Naive B cell (primary cell): ENCODE results near the gene PIP4K2A. TPM values are rescaled to one million over a fixed set of nuclear protein-coding genes. Genes with fewer than 3 reads are reported as not detected.
A peak's percentile ranks its signal among the peaks of the same experiment; 100 is the strongest.

Experiments used
- ATAC-seq, 2 donors: fragments of 150-1000 bp; cut with Tn5 transposase; 2 replicates each; pipeline ENCODE4 v1.10.0; 2021; ENCODE audit warnings: low read depth in 2 of 2, mild to moderate bottlenecking in 2 of 2, moderate library complexity in 2 of 2
- DNase-seq: peaks from one replicate; pipeline ENCODE4 v3.0.0; 2022
- H3K27ac Mint-ChIP-seq, 6 donors: one replicate each; pipeline ENCODE4 v1.8.0; 2020 to 2022; ENCODE audit warnings: mild to moderate bottlenecking in 6 of 6, mixed read lengths in 6 of 6, moderate library complexity in 5 of 6, inconsistent platforms in 2 of 6
- H3K27me3 Mint-ChIP-seq, 3 donors: one replicate each; pipeline ENCODE4 v1.8.0; 2021 to 2022; ENCODE audit warnings: mixed read lengths in 3 of 3, mild to moderate bottlenecking in 1 of 3
- H3K36me3 Mint-ChIP-seq, 2 donors: one replicate each; pipeline ENCODE4 v1.8.0; 2020 to 2022; ENCODE audit warnings: mixed read lengths in 2 of 2, inconsistent platforms in 1 of 2, mild to moderate bottlenecking in 1 of 2
- H3K4me1 Mint-ChIP-seq, 3 donors: one replicate each; pipeline ENCODE4 v1.8.0; 2020 to 2022; ENCODE audit warnings: mixed read lengths in 3 of 3, inconsistent platforms in 1 of 3, mild to moderate bottlenecking in 1 of 3, moderate library complexity in 1 of 3
- H3K4me3 Mint-ChIP-seq, 8 donors: one replicate each; pipeline ENCODE4 v1.8.0; 2020 to 2022; ENCODE audit warnings: mild to moderate bottlenecking in 8 of 8, mixed read lengths in 8 of 8, moderate library complexity in 8 of 8, inconsistent platforms in 2 of 8
- H3K9me3 Mint-ChIP-seq, 7 donors: one replicate each; pipeline ENCODE4 v1.8.0; 2020 to 2022; ENCODE audit warnings: mixed read lengths in 7 of 7, mild to moderate bottlenecking in 5 of 7, inconsistent platforms in 2 of 7, moderate library complexity in 1 of 7
- polyA plus RNA-seq, 6 donors: library from polyadenylated mRNA; unstranded; fragments of 300-500 nt; fragmentation: Illumina TruSeq; gene quantifications; one replicate each; pipeline ENCODE4 v1.2.3, GENCODE V29; 2021; ENCODE audit warnings: low read depth in 6 of 6

Gene PIP4K2A
- polyA plus RNA-seq, 6 donors from 2014 or later: 16.8 to 45.7 (median 26.3) TPM

DNA sequence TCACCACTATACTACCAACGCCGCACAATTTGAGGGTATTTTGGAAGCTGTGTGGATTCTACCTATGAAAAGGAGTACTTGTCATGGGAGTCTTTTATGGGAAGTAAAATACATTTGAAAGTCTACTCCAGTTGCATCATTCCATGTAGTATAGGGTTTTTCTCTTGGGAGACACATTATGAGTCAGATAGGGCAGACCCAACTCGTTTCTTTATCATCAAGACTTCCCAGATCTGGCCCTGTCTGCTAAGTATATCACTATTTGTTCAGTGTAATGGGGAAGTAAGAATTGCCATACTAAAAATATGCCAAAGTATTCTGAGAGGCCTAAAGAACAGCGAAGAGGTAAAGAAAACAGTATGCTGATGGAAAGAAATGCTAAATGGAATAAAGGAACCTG is 224.9 kb downstream of the PIP4K2A start:
- Mint-ChIP-seq H3K9me3 (peaks cover 0 to 2% (median 0%) of the 10 kb centered on the region in 7 donors), H3K36me3 (no peaks in the 10 kb centered on the region), H3K4me1 (peaks cover 12 to 24% (median 20%) of the 10 kb centered on the region in 3 donors), H3K27me3 (peaks cover 0 to 8% (median 0%) of the 10 kb centered on the region in 3 donors), H3K27ac (no peak overlapping the region), H3K4me3 (no peak overlapping the region)
- DNase-seq (no peak), ATAC-seq (peak in 1 of 2 donors; percentile 34)

DNA sequence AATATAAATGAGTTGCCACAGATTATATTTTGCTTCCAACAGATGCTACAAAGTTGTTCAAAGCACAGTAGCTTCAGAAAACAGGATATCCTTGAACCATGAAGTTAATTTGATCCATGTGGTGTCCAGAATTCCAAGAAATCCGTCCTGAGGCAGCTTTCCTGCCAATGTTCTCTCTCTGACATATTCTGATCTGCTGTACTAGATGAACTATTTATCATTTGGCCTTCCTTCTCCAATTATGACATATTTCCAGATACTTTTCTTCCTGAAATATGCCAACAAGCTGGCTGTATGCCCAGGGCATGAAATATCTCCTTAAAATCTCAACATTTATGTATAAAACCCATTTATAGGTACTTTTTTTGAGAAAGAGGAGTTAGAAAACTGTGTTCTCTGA is 227.9 kb downstream of the PIP4K2A start:
- Mint-ChIP-seq H3K36me3 (no peaks in the 10 kb centered on the region), H3K9me3 (no peaks in the 10 kb centered on the region), H3K4me1 (peaks cover 2 to 27% (median 19%) of the 10 kb centered on the region in 3 donors), H3K27ac (no peak overlapping the region), H3K27me3 (peaks cover 0 to 8% (median 0%) of the 10 kb centered on the region in 3 donors), H3K4me3 (no peak overlapping the region)
- DNase-seq: no peak
- ATAC-seq: no peak

Other genes with a start within 250 kb of the PIP4K2A start
- gene ARMC3, start 213.5 kb upstream of the PIP4K2A start, polyA plus RNA-seq: not detected